A172 (cell line): Measurements from ENCODE around the gene TMEM203. TPM values are rescaled to one million over a fixed set of nuclear protein-coding genes. Genes with fewer than 3 reads are reported as not detected.

Experiments
- DNase-seq: peaks from one replicate; pipeline ENCODE4 v3.0.0-alpha.2; 2015; ENCODE audit warnings: low spot score
- total RNA-seq: library from RNA; depleted of rRNA; stranded (reverse); fragments of >200 nt; shearing (Covaris generic); gene quantifications from 2 replicates; pipeline ENCODE4 v1.2.3, GENCODE V29; 2014

TMEM203 gene
- total RNA-seq, 1 experiment from 2014 or later = 115 TPM

GRCh38 chr9:137219757-137220316, 14.4 kb upstream of the TMEM203 start:
- no peak for DNase-seq

- peak; percentile 92 for DNase-seq
Observed at GRCh38 chr9:137218754-137219271, 13.4 kb upstream of the TMEM203 start.

- no peak for DNase-seq
Observed at GRCh38 chr9:137218212-137218753, 12.8 kb upstream of the TMEM203 start.

GRCh38 chr9:137217276-137218211, 12.1 kb upstream of the TMEM203 start:
- DNase-seq = no peak

GRCh38 chr9:137216188-137216965, 10.9 kb upstream of the TMEM203 start:
- no peak for DNase-seq

GRCh38 chr9:137215196-137215986, 9.9 kb upstream of the TMEM203 start:
- no peak for DNase-seq

- no peak for DNase-seq
Observed at GRCh38 chr9:137214620-137215019, 9.2 kb upstream of the TMEM203 start.

GRCh38 chr9:137213160-137214060, 8.0 kb upstream of the TMEM203 start:
- no peak for DNase-seq

GRCh38 chr9:137212520-137212919, 7.1 kb upstream of the TMEM203 start:
- DNase-seq = no peak

- no peak for DNase-seq
Observed at GRCh38 chr9:137211532-137211931, 6.1 kb upstream of the TMEM203 start.

GRCh38 chr9:137206602-137207001, 1.2 kb upstream of the TMEM203 start:
- no peak for DNase-seq

GRCh38 chr9:137204731-137205125, 720 bp downstream of the TMEM203 start:
- DNase-seq = no peak

- DNase-seq = no peak
Observed at GRCh38 chr9:137202966-137203365, 2.5 kb downstream of the TMEM203 start.

GRCh38 chr9:137201205-137201868, 4.1 kb downstream of the TMEM203 start:
- no peak for DNase-seq

- peak; percentile 100 for DNase-seq
Observed at GRCh38 chr9:137200311-137201204, 4.9 kb downstream of the TMEM203 start, which contains the start of gene TPRN. Gene TPRN (minus strand): TSS chr9:137200741. CDS start chr9:137200711, 30 bp downstream.

GRCh38 chr9:137199411-137200121, 5.9 kb downstream of the TMEM203 start:
- DNase-seq = no peak

- no peak for DNase-seq
Observed at GRCh38 chr9:137198902-137199283, 6.6 kb downstream of the TMEM203 start.
